Osteocyte (in vitro differentiated cells): ENCODE results near the gene CDK4. TPM values are rescaled to one million over a fixed set of nuclear protein-coding genes. Genes with fewer than 3 reads are reported as not detected.
"Not testable (repeated sequence)": the region's sequence is repeated elsewhere in the genome, so short reads cannot be mapped to it uniquely, and the experiment has no call there.

Source experiments
- DNase-seq: peaks from one replicate; pipeline ENCODE4 v3.0.0; 2021; ENCODE audit warnings: mixed read lengths; ENCODE audit not compliant: unreplicated experiment; ENCODE audit errors: extremely low spot score
- H3K27ac Mint-ChIP-seq: one replicate; pipeline ENCODE4 v1.8.0; 2021; ENCODE audit warnings: mild to moderate bottlenecking, mixed read lengths; ENCODE audit not compliant: unreplicated experiment
- H3K27me3 Mint-ChIP-seq: one replicate; pipeline ENCODE4 v1.8.0; 2021; ENCODE audit warnings: mixed read lengths; ENCODE audit not compliant: unreplicated experiment
- H3K36me3 Mint-ChIP-seq: one replicate; pipeline ENCODE4 v1.8.0; 2021; ENCODE audit warnings: mixed read lengths; ENCODE audit not compliant: unreplicated experiment
- H3K4me1 Mint-ChIP-seq: one replicate; pipeline ENCODE4 v1.8.0; 2021; ENCODE audit warnings: mixed read lengths; ENCODE audit not compliant: unreplicated experiment
- H3K4me3 Mint-ChIP-seq: one replicate; pipeline ENCODE4 v1.8.0; 2021; ENCODE audit warnings: mild to moderate bottlenecking, moderate library complexity, mixed read lengths; ENCODE audit not compliant: unreplicated experiment
- H3K9me3 Mint-ChIP-seq: one replicate; pipeline ENCODE4 v1.8.0; 2021; ENCODE audit warnings: mixed read lengths; ENCODE audit not compliant: unreplicated experiment
- CTCF ChIP-seq: fragments of 200-600 bp; sonication (generic); IDR thresholded peaks from 2 replicates; pipeline ENCODE4 v1.5.0; 2021; ENCODE audit warnings: antibody characterized with exemption, mild to moderate bottlenecking, moderate library complexity
- total RNA-seq: library from RNA; stranded (reverse); gene quantifications from 2 replicates; pipeline ENCODE4 v1.2.1, GENCODE V29; 2021

Gene CDK4
- total RNA-seq, 1 donor from 2014 or later, result 142 TPM

GRCh38 chr12:57777367-57777766, 25.3 kb upstream of the CDK4 start:
- TF ChIP-seq CTCF, result no peak
- no peak for DNase-seq
- H3K27me3 Mint-ChIP-seq, result no peaks in the 10 kb centered on the region
- peaks cover 11% of the 10 kb centered on the region for H3K36me3 Mint-ChIP-seq
- peaks cover 17% of the 10 kb centered on the region for H3K4me1 Mint-ChIP-seq
- H3K27ac Mint-ChIP-seq, result no peak overlapping the region
- H3K9me3 Mint-ChIP-seq, result no peaks in the 10 kb centered on the region
- H3K4me3 Mint-ChIP-seq, result no peak overlapping the region

DNA sequence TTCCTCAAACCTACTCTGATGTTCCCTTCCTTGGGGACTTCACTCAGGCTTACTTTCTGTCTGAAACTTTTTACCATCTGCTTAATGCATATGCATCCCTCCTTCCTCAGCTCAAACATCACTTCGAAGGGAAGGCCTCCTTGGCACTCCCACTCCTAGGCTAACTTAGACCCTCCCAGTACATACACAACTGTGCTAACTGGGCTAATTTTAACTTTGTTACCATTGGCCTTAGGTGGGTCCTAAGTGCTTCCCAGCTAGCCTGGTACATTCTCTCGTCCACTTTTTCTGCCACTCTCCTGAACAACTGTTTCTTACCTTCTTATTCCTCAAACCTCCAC, 24.1 kb upstream of the CDK4 start:
- Mint-ChIP-seq H3K36me3 (peaks cover 11% of the 10 kb centered on the region), H3K27ac (no peak overlapping the region), H3K4me1 (peaks cover 23% of the 10 kb centered on the region), H3K9me3 (no peaks in the 10 kb centered on the region), H3K27me3 (no peaks in the 10 kb centered on the region), H3K4me3 (no peak overlapping the region)
- DNase-seq, result no peak
- no peak for TF ChIP-seq CTCF

DNA sequence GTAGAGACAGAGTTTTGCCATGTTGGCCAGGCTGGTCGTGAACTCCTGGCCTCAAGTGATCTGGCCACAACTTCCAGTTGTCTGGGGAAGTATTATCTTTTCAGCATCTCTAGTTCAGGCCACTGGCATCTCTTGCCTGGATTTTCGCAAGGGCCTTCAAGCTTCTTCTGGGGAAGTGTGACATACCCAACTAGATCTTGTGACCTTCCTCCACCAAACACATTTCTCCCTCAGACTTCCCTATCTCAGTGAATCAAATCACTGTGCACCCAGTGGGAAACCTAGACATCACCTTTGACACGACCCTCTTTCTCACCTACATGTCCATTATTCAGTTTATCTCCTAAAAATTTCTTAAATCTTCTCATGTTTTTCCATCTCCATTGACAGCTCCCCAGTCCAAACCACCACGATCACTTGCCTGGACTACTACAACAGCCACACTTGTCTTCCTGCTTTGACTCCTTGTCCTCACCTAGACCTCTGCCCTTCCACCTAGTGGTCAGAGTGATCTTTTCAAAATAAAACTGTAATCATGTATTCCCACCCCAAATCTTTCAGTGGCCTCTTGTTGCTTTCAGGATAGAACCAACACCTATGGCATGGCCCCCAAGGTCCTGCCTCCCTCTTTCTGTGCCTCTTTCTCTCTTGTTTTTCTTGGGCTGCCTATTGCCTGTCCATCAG, 23.6 kb upstream of the CDK4 start:
- TF ChIP-seq CTCF, result no peak
- H3K27ac Mint-ChIP-seq, result no peak overlapping the region
- H3K9me3 Mint-ChIP-seq, result no peaks in the 10 kb centered on the region

DNA sequence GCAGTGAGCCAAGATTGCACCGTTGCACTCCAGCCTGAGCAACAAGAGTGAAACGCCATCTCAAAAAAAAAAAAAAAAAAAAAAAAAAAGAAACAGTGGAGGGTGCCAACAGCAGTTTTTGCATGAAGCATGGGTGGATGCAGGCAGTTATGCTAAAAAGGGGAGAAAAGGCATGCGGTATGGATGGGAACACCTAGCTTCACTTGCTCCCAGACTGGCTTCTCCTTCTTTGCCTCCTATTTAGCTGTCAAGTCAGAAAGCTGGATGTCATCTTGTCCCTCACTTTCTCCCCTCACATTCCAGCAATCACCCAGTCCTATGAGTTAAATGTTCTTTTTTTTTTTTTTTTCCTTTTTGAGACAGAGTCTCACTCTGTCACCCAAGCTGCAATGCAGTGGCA, 22.9 kb upstream of the CDK4 start:
- DNase-seq, result no peak
- Mint-ChIP-seq H3K27me3 (no peaks in the 10 kb centered on the region), H3K4me3 (no peak overlapping the region), H3K36me3 (peaks cover 11% of the 10 kb centered on the region), H3K9me3 (no peaks in the 10 kb centered on the region), H3K27ac (no peak overlapping the region), H3K4me1 (peaks cover 23% of the 10 kb centered on the region)
- no peak for TF ChIP-seq CTCF

More for the DNA sequence above, 23.6 kb upstream of the CDK4 start:
- Mint-ChIP-seq H3K27me3 (no peaks in the 10 kb centered on the region), H3K36me3 (peaks cover 11% of the 10 kb centered on the region), H3K4me1 (peaks cover 23% of the 10 kb centered on the region), H3K4me3 (no peak overlapping the region)
- no peak for DNase-seq

GRCh38 chr12:57774634-57775033, 22.5 kb upstream of the CDK4 start:
- H3K4me3 Mint-ChIP-seq, H3K27me3 Mint-ChIP-seq, H3K27ac Mint-ChIP-seq: not testable (repeated sequence)

More at GRCh38 chr12:57774634-57775033, 22.5 kb upstream of the CDK4 start:
- not testable (repeated sequence) for H3K9me3 Mint-ChIP-seq, DNase-seq
- Mint-ChIP-seq H3K36me3 (peaks cover 11% of the 10 kb centered on the region), H3K4me1 (peaks cover 22% of the 10 kb centered on the region)
